ENCODE results near the gene CTU2.

The CTU2 gene

DNA sequence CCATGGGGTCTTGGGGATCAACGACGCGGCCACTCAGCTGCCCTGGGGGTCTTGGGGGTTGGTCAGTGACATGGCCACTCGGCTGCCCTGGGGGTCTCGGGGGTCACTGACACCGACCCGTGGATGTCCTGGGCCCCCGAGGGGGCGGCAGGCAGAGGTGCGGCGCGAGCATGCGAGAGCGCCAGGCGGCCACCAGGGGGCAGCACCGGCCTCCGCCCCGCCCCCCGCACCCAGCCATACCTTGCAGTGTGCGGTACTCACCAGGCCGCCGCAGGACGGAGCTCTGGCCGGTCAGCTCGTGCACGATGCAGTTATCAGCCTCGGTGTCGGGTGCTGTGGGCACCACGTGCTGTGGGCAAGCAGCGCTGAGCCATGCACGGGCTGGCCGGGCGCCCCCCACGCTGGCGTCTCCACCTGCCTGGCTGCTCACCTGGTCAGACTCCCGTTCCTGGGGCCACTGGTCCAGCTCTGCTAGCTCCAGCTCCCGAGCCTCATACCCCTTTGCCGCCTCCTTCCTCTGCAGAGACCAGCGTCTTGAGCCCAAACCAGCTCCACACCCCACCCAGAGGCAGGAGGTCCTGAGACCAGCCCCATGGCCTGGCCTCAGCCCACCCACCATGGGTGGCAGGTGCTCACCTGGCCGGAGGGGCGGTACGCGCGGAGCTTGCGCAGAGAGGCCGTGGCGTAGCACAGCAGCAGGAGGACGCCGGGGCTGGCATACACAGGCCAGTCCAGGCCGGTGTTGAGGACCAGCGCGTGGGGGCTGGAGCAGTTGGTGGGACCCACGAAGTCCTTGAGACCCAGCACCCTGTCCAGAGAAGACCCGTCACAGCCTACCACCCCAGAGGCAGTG lies 31.2 kb downstream of the CTU2 start:
- H3K27ac ChIP-seq: no peak overlapping the region
- no peak overlapping the region for H3K4me3 ChIP-seq

DNA sequence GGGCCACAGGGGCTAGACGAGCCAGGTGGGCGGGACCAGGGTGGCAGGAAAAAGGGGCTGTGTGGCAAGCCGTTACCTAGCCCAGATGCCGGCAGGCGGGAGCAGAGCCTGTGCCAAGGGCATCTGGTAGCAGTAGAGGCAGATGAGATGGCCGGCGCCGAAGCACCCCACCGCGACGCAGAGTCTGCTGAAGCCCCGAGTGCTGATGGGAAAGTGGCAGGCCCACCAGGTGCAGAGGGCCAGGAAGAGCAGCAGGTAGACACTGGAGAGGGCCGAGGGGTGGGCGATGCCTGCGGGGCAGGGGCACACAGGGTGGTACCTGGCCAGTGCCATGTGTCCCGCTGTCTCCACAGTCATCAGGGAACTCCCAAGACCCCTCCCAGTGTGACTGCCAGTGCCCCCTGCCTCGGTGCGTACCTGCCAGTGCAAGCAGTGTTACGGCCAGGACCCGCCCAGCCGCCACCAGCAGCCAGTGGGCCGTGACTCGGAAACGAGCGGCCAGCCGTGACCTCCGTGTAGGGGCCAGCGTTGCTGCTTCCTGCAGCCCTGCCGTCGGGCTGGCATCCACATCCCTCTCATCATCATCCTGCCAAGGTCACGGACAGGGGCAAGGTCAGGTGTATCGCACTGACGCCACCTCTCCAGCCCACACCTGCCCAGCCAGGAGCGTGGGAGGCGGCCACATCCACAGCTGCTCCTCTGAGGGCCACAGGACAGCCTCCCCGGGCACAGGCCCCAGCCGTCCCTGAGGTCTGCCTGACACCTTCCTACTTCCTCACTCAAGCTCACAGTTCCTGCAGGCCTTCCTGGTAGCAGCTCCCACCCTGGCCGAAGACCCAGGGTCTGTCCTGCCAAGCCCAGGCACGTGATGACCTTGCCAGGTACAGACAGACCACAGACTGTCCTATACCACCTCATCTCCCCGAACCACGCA lies 32.1 kb downstream of the CTU2 start:
- peak overlapping the region in 4 of 21 experiments; percentile 6 to 60 (median 8) for H3K27ac ChIP-seq
- no peak overlapping the region for H3K4me3 ChIP-seq

DNA sequence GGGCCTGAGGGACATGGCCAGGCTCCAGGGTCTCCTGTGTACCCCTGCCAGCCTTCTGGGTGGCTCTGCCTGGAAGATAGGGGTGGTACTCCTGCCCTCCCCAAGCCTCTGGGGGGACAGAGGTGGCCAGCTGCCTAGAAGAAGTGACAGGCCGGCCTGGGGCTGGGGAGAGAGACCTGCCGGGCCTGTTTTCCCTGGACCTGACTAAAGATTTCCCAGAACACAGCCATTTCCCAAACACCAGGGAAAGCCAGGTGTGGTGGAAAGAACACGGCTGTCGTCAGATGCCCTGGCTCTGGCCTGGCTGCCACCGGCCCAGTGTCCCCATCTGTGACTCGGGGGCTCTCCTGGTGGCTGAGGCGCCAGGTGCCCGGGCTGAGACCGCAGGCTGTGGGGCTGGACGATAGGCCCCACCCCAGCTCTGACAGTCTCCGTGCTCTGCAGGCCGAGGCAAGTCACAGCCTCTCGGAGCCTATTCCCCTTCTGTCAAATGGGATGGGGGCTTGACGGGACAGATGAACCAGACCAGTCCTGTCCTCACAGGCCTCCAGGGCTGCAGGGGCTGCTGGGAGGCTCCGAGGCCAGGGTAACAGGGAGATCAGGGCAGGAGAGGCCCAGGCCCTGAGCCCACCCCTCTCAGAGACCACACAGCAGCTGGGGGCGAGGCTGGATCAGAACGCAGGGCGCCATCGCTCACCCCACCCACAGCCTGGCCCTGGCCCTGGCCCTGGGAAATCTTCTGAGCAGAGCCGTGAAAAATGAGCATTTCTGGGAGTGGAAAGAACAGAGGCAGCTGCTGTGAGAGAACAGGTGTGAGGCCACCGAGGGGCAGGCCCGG lies 33.1 kb downstream of the CTU2 start:
- no peak overlapping the region for H3K4me3 ChIP-seq
- peak overlapping the region in 5 of 21 experiments; percentile 6 to 60 (median 10) for H3K27ac ChIP-seq

GRCh38 chr16:88739977-88740726 lies 33.8 kb downstream of the CTU2 start:
- H3K4me3 ChIP-seq: no peak overlapping the region
- H3K27ac ChIP-seq: peak overlapping the region in 2 of 21 experiments; percentile 6 to 60

GRCh38 chr16:88740727-88741055 lies 34.4 kb downstream of the CTU2 start:
- H3K27ac ChIP-seq: no peak overlapping the region

GRCh38 chr16:88741368-88741767 lies 35.1 kb downstream of the CTU2 start:
- Histone ChIP-seq H3K4me3 (no peak overlapping the region), H3K27ac (no peak overlapping the region)

More at GRCh38 chr16:88740727-88741055, 34.4 kb downstream of the CTU2 start:
- no peak overlapping the region for H3K4me3 ChIP-seq

- Histone ChIP-seq H3K27ac (peak overlapping the region in 2 of 21 experiments; percentile 16 to 44), H3K4me3 (no peak overlapping the region)
These were observed 36.7 kb downstream of the CTU2 start for GRCh38 chr16:88742896-88743605.

- no peak overlapping the region for H3K4me3 ChIP-seq
- peak overlapping the region in 3 of 21 experiments; percentile 14 to 44 (median 28) for H3K27ac ChIP-seq
These were observed 37.6 kb downstream of the CTU2 start for GRCh38 chr16:88743693-88744576.

GRCh38 chr16:88744577-88745521 lies 38.5 kb downstream of the CTU2 start:
- Histone ChIP-seq H3K4me3 (no peak overlapping the region), H3K27ac (peak overlapping the region in 6 of 21 experiments; percentile 7 to 78 (median 22))

- Histone ChIP-seq H3K27ac (peak overlapping the region in 15 of 21 experiments; percentile 1 to 82 (median 39)), H3K4me3 (no peak overlapping the region)
These were observed 40.2 kb downstream of the CTU2 start for GRCh38 chr16:88746506-88746905.

- Histone ChIP-seq H3K27ac (peak overlapping the region in 1 of 21 experiments; percentile 16), H3K4me3 (no peak overlapping the region)
These were observed 41.4 kb downstream of the CTU2 start for GRCh38 chr16:88747588-88748301.

GRCh38 chr16:88748364-88748763 lies 42.1 kb downstream of the CTU2 start:
- Histone ChIP-seq H3K4me3 (no peak overlapping the region), H3K27ac (no peak overlapping the region)

DNA sequence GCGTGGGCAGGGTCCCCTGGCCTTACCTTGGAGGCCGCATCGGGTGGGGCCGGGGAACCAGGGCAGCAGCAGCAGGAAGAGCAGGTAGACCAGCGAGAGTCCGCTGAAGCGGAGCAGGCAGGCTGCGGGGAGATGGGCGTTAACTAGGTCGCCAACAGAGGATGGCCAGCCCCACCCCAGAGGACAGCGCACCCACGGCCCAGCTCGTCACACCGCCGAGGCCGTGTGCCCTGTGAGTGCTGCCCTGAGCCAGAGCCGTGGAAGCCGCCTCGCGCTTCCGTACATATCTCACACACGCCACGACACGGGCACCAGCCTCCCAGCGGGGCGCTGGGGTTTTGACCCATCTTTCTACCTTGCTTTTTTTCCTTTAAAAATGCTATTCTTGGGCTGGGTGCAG lies 43.1 kb downstream of the CTU2 start:
- Histone ChIP-seq H3K4me3 (no peak overlapping the region), H3K27ac (no peak overlapping the region)

DNA sequence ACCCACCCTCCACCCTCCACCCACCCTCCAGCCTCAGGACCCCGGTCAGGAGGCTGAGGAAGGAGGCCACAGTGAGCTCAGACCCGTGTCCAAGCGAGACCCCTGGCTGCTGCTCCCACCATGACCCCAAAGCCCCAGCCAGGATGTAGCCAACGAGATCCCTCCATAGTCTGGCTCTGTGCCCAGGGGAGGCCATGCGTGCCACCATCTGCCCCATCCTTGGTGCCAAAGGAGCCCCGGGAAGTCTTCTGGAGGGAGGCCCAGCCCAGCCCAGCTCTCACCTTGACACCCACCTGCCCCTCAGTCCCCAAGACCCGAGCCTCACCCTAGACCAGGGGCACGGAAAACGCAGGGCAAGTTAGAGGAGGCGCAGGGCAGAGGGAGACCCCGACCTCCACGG lies 44.6 kb downstream of the CTU2 start:
- H3K4me3 ChIP-seq: no peak overlapping the region
- H3K27ac ChIP-seq: no peak overlapping the region

- no peak overlapping the region for H3K4me3 ChIP-seq
- H3K27ac ChIP-seq: no peak overlapping the region
These were observed 46.2 kb downstream of the CTU2 start for GRCh38 chr16:88752386-88753002.

Measured in skin epidermis (tissue), 12 donors.